Erythroblast (primary cell): Measurements from ENCODE around the gene S100A9.

Experiments used
- GATA1 ChIP-seq: IDR thresholded peaks from 2 replicates; pipeline ENCODE4 v1.6.1; 2011; ENCODE audit warnings: low read depth, mild to moderate bottlenecking, control low read depth, low read length, moderate library complexity
- POLR2A ChIP-seq: IDR thresholded peaks from 2 replicates; pipeline ENCODE4 v1.6.1; 2011; ENCODE audit warnings: mild to moderate bottlenecking, low read length

GRCh38 chr1:153312570-153313186 lies 45.0 kb upstream of the S100A9 start, which contains the start of gene PGLYRP3:
- no peak for TF ChIP-seq POLR2A
- TF ChIP-seq GATA1, result no peak
